ENCODE data around the gene PPM1J.
A peak's percentile ranks its signal among the peaks of the same experiment; 100 is the strongest.

PPM1J gene

DNA sequence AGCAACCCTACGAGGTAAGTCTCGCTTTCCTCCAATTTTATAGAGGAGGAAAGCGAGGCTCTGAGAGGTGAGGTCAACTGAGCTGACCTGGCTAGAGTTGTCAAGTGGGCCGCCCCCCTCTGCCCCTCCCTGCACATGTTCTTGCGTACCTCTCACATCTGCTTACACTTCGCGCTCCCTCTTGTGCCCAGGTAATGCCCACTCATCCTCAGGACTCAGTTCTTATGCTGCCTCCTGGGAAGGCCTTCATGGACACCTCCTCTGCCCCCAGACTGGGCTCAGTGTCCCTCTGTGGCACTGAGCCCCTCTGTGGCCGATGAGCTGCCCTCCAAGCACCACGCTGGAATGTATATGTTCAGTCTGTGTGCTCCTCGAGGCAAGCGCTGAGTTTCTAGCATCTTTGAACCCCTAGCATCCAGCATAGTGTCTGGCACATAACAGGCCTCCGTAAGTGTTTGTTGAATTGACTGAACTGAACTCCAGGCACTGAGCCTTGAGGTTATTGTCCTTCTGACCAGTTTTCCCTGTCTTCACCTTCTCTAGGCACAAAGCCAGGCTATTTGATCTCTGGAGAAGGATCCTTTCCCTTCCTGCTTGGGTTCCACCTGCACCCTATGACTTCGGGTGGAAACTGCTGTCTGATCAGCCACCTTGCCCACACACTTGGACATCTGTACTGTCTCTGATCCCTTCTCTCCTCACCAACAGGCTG lies 27.2 kb downstream of the PPM1J start:
- DNase-seq (ENCODE audit: low read depth): no peak

DNA sequence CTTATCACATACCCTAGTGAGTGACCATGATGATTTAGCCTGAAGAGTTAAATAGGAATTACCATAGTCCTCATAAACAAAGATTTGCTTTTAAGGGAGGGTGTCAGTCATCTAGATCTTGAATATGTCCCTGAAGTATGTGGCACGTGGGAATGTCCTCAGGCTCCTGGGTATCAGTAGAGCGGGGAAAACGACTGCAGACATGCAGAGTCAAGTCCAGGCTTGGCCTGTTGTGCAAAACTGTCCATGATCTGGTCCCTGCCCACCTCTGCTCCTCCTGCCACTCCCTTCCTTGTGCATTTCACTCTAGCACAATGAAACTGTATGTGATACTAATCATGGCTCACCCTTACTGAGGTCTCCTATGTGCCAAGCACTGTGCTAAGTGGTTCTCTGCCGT lies 27.8 kb downstream of the PPM1J start:
- DNase-seq (ENCODE audit: low read depth): no peak

DNA sequence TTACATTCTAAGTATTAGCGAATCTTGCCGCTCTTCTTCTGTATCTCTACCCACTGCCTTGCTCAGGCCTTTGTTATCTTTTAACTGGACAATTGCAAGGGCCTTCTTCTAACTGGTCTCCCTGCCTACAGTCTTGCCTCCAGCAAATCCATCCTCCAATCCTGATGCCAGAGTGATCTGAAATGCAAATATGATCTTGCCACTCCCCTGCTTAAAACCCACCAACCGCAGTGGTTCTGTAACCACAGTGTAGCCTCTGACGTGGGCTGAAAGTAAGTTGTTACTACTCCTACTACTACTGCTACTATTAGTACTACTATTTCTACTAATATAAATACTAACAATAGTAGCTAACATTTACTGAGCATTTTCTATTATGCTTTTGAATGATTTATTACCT lies 28.3 kb downstream of the PPM1J start:
- DNase-seq (ENCODE audit: low read depth): no peak

- no peak for DNase-seq (ENCODE audit: low read depth)
Observed at GRCh38 chr1:112686417-112686816, 28.7 kb downstream of the PPM1J start.

DNA sequence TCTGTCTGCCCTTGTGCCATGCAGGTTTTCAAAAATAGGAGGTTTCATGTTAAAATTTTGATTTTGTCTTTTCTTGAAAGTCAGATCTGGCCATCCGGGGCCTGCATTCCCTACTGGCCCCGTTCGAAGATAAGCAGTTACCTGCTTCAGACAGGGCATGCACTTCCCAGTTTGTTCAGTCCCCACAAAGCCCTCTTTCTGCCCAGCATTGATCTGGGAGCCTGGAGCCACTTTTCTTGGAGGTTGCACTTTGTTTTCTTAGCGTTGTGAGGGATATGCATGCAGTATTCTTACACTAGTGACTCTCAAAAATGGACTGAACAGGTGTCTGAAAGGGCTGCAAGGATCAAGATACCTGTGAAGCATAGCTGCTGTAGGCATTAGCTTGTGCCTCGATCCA lies 29.2 kb downstream of the PPM1J start:
- DNase-seq (ENCODE audit: low read depth): no peak

- DNase-seq (ENCODE audit: low read depth): no peak
Observed at GRCh38 chr1:112678605-112679004, 36.5 kb downstream of the PPM1J start.

- no peak for DNase-seq (ENCODE audit: low read depth)
Observed at GRCh38 chr1:112677501-112677900, 37.6 kb downstream of the PPM1J start.

DNA sequence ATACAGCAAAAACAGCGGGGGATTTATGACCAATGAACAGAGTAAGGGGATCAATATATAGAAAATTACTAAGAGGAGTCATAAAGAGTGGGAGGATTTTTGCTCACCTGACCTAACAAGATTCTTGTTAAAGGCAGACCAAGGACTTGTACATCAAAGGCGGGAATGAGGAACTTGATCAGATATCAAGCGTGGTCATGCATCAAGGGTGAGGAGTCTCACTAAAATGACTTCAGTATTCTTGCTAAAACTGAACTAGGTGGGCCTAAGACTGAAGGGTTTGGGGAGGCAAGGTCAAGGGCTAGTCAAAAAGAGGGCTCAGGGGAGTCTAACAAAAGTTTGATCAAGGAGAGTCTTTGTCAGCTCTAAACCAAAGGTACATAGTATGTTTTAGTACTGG lies 38.6 kb downstream of the PPM1J start:
- no peak for DNase-seq (ENCODE audit: low read depth)

DNA sequence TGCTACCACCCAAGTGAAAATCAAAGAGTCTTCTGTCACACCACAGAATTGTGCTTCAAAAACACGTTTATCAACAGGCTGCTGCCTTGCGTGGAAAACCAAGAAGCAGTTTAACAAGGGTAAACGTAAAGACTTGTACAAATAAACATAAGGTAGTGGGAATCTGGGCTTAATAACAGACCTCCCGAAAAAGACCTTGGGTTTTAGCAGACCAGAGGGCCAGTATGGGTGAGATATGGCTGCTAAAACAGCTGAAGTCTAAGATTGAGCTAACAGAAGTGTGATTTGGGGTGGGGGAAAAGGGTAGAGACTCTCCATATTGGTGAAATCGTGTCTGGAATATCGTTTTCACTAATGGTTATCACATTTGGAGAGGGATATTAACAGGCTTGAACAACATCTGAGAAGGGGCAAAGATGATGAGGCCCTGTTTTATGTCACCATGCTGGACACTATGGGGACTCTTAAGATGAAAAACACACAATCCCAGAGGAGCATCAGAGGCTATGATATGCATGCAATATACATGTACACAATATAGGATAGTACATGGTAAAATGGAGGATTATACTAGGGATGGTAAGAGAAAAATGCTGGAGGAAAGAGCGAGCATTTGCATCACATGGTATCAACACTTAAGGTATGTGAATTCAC lies 39.3 kb downstream of the PPM1J start:
- no peak for DNase-seq (ENCODE audit: low read depth)

DNA sequence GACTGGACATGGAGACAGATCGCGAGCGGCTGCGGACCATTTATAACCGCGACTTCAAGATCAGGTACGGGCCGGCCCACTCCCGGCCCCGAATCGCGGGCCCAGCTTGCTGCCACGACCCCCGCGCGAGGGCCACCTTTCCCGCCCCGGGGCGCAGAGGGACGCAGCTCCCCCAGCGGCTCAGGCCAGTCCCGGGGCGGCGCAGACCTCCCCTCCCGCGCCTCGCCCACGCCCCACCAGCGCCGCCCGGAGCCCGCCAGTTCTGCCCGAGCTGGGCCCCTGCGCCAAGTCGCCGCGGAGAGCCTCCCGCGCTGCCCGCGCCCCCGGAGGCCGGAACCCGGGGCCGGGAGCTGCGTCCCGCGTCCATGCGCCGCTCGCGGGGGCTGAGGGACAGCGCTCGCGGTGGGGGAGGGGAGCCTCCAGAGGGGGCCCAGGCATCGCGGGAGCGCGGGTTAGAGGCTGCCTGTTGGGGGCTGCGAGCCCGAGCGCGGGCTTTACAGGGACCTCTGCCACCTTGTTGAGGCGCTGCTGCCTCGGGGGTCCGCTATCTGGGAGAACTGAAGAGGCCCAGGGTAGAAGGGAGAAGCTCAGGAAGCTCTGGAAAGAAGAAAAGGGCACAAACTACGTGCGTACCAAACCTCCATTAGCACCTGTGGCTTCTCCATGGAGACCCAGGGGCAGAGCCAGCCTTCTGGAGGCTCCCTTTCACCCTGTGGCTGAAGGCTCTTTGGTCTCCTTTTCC lies 40.0 kb downstream of the PPM1J start:
- DNase-seq (ENCODE audit: low read depth): no peak

DNA sequence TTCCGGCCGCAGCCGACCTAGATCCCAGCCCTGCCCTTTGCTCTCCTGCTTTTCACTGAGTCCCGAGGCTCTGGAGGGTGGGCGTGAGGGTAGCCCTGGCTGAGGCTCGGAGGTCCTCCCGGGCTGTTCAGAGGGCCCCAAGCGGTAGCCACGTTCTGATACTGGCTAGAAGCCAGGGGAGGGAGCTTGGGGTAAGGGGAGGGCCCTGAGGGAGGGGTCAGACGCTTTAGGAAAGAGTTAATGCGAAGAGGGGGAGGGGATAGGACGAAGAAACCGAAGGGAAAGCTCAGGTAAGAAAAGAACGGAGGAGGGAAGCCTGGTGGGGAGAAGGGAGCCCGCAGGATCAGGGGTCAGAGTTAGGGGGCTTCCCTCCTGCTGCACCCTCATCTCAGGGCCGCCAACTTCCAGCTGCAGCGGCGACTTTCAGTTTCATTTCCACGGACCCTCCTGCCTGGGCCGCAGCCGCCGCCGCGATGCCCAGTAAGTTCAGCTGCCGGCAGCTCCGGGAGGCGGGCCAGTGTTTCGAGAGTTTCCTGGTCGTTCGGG lies 40.6 kb downstream of the PPM1J start, which contains the start of gene MOV10:
Gene MOV10, plus strand, starts transcription at position 220 of the 546 bp plus-strand sequence. Its CDS starts 254 bp downstream, at position 474.
- DNase-seq (ENCODE audit: low read depth): peak; percentile 56

- no peak for DNase-seq (ENCODE audit: low read depth)
Observed at GRCh38 chr1:112673592-112674439, 41.3 kb downstream of the PPM1J start.

- no peak for DNase-seq (ENCODE audit: low read depth)
Observed at GRCh38 chr1:112672842-112673241, 42.3 kb downstream of the PPM1J start.

GRCh38 chr1:112672009-112672408 lies 43.1 kb downstream of the PPM1J start:
- no peak for DNase-seq (ENCODE audit: low read depth)

GRCh38 chr1:112666946-112667345 lies 48.2 kb downstream of the PPM1J start:
- DNase-seq (ENCODE audit: low read depth): no peak

- no peak for DNase-seq (ENCODE audit: low read depth)
Observed at GRCh38 chr1:112665857-112666256, 49.3 kb downstream of the PPM1J start.
